HG03571 (cell line): ENCODE results near the gene WEE1.

Source experiments
- ATAC-seq: cut with Tn5 transposase; IDR thresholded peaks from one replicate; pipeline ENCODE4 v1.9.1; 2021; ENCODE audit not compliant: unreplicated experiment

WEE1 gene

DNA sequence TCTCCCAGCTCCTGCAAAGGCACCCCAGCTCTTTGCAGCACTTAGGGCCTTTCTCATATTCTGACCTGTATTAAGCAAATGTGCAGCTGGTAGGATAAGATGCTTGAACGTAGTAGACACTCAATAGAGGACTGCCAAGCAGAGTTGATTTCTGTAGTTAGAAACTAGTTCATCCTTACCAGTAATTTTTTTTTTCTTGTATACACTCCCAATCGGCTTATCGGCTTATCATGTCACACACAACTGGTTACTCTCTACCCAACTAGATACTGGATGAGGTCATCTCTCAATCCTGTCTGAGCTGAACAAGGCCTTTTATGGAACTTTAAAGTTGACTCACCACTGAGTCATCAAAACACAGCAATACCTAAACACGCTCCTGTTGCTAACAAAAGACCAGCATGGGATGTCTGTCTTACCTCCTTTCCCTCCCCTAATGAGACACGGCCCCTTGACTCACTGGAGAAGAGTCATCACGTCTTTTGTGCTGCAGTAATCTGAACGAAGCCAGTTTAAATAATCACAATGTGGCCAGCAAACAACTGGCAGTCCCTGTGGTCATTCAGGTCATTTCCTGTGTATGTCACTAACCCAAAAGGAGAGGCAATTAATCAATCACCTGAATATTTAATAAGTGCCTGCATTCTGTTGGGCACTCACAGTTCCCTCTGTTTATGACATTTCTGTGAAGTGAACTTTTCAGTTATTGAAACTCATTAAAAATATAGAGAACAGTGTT lies 7.5 kb upstream of the WEE1 start:
- ATAC-seq = peak; percentile 84

DNA sequence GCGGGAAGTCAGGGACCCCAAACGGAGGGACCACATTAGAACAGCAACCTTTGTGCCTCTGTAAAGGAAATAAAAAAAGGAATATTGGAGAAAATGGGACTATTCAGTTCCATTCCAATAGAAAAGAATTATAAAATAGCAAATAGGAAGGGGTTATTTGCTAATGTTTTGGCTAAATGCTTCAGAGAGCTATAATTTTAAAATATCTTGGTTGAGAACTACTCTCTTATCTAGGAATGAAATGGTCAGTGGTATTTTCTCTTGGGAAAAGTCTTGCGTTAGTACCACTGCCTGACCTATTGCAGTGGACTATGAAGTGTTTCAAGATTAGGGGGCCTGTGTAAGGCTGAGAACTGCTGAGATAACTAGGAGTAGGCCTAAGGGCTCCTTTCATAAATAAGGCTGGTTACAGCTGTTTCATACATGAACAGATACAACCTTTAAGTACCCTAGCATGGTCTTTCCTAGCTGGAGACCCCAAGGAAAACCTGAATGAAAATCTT lies 6.9 kb upstream of the WEE1 start:
- no peak for ATAC-seq

DNA sequence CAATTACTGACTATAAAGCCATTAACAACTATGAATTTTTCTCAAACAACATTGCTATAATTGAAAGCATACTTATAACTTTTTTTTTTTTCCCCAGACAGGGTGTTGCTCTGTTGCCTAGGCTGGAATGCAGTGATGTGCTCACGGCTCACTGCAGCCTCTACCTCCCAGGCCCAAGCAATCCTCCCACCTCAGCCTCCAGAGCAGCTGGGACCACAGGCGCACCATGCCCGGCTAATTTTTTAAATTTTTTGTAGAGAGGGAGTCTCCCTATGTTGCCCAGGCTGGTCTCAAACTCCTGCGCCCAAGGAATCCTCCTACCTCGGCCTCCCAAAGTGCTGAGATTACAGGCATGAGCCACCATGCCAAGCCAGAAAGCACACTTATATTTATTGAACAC lies 6.1 kb upstream of the WEE1 start:
- no peak for ATAC-seq

DNA sequence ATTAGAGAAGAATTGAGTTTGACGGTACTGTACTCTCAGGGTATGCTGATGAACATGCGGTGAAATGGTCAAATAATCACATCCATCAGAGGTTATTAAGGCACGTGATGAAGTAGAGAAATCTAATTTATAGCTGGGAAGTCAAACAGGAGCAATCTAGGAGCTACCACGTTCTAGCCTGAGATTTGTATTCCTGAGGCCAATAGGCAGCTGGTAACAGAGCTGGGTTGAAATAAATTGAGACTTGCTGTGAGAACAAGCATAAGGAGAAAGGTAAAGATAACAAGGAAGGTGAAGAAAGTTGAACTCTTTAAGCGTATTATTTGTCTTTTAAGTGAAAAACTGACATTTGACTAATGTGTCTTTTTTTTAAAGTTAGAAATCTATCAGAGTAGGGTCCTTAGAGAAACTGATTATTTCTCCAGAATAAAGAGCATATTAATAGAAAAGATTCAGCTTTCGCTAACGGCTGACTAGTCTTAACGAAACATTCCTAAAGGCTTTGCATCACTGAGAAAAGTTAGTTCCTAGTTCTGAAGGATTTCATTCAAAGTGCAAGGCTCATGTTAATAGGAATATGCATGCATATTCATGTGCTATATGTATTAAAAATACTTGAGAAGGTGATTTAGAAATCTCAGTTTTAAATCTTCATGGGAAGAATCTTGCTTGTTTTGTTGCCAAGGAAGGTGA lies 5.2 kb upstream of the WEE1 start:
- ATAC-seq = no peak

DNA sequence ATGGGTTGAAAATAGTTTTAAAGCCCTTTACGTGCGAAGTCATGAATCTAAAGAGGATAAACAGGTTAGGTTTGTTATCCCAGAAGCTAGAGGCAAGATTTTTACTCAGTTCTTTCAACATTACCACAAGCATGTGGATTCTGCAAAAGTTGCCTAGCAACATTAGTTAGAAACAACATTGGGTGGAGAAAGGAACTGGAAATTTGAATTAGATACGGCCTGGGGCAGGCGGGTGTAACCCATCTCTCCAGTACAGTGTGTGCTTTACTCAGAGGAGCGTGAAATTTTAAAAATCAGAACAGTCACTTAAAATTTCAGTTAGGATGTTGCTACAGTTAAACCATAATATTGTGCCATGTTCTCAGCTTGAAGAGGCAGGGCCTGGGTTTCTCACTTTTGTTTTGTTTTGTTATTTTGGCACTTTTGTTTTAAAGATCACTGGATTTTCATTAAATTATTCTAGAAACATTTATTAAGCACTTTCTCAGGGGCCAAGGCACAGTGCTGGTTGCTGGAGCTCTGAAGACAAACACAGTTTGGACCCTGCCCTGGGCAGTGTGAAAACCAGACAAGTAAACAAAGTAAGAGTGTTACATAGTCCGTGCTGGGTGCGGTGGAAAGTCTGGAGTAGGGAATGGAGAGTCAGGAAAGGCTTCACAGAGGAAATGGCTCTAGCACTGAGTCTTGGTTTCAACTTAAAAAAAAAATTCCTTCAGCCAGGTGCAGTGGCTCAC lies 4.4 kb upstream of the WEE1 start:
- ATAC-seq = no peak

DNA sequence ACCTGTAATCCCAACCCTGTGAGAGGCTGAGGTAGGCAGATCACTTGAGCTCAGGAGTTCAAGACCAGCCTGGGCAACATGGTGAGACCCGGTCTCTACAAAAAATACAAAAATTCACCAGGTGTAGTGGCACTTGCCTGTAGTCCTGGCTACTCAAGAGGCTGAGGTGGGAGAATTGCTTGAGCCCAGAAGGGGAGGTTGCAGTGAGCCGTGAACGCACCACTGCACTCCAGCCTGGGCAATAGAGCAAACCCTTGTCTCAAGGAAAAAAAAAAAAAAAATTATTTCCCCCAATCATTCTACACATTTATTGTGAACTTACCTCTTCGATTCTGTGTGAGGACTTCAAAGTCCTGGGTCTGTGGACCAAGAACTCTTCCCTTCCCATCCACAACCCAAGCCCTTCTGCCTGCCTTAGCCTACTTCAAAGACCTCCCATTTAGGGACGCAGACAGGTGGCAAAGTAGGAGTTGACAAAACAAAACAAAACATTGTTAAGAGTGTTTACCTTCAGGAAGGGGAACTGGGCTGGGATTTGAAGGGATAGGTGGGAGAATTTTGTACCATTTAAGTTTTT lies 3.8 kb upstream of the WEE1 start:
- ATAC-seq = no peak

DNA sequence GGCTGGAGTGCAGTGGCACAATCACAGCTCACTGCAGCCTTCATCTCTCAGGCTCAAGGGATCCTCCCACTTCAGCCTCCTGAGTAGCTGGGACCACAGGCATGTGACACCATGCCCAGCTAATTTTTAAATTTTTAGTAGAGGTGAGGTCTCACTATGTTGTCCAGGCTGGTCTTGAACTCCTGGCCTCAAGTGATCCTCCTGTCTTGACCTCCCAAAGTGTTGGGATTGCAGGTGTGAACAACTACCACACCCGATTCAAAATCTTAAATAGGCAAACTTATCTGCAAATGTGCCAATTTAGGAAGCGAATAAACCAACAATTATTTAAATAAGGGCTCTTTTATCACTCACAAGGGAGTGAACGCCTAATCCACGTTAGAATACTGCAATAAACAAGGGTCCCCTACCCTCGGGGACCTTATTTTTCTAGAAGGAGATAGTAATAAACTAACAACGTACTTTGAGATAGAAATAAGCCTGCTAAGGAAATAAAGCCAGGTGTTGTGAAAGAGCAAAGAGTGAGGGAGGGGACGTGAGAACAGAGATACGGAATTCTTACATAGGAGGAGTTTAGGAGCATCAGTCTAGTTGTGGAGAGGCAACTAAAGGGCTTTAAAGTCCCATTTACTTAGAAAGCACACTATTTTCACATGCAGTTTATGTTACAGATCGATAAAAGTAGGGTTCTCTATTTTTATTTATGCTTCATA lies 3.0 kb upstream of the WEE1 start:
- ATAC-seq = no peak

DNA sequence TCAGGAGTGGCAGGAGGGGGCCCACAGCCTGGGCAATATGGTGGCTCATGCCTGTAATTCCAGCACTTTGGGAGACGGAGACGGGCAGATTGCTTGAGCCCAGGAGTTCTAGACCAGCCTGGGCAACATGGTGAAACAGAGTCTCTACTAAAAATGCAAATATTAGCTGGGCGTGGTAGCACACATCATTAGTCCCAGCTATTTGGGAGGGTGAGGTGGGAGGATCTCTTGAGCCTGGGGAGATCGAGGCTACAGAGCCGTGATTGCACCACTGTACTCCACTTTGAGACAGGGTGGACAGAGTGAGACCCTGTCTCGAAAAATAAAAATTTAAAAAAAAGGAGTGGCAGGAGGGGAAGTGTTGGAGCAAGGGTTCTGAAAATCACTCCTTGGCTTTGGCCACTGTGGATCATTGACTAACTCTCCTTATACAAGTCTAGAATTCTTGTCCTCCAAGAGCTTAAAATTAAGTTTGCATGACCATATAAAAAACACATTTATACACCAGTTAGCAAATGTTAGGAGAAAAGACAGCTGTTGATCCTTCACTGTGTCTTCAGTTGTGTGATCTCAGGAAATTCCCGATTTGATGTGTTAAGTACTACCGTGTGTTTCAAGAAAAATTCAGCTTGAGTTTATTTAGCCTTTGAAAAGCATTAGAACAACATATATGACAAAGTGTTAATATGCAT lies 2.3 kb upstream of the WEE1 start:
- ATAC-seq = no peak

DNA sequence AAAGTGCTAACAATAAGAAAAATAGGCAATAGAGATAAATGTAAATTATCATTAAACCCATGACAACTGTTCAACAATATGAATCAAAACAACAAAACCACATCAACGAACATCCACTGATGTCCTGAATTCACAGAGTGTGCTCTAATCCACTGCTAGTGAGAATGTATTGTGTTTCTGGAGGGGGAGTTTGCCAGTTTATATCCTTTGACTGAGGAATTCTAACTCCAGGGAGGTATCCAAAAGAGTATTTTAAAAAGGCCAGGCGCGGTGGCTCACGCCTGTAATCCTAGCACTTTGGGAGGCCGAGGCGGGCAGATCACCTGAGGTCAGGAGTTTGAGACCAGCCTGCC lies 1.7 kb upstream of the WEE1 start:
- ATAC-seq = no peak

DNA sequence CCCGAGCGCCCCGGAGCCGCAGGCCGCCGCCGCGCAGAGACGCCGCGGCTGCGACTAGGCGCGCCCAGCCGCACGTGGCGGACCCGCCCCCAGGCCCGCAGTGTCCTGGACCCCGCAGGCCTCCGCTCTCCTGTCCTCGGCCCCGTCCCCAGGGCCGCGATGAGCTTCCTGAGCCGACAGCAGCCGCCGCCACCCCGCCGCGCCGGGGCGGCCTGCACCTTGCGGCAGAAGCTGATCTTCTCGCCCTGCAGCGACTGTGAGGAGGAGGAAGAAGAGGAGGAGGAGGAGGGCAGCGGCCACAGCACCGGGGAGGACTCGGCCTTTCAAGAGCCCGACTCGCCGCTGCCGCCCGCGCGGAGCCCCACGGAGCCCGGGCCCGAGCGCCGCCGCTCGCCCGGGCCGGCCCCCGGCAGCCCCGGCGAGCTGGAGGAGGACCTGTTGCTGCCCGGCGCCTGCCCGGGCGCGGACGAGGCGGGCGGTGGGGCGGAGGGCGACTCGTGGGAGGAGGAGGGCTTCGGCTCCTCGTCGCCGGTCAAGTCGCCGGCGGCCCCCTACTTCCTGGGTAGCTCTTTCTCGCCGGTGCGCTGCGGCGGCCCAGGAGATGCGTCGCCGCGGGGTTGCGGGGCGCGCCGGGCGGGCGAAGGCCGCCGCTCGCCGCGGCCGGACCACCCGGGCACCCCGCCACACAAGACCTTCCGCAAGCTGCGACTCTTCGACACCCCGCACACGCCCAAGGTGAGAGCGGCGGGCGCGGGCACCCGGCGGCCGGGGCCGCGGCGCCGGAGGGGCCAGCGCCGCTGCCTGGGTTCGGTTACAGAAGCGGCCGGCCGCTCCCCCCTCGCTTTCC lies 528 bp downstream of the WEE1 start:
- ATAC-seq = no peak

DNA sequence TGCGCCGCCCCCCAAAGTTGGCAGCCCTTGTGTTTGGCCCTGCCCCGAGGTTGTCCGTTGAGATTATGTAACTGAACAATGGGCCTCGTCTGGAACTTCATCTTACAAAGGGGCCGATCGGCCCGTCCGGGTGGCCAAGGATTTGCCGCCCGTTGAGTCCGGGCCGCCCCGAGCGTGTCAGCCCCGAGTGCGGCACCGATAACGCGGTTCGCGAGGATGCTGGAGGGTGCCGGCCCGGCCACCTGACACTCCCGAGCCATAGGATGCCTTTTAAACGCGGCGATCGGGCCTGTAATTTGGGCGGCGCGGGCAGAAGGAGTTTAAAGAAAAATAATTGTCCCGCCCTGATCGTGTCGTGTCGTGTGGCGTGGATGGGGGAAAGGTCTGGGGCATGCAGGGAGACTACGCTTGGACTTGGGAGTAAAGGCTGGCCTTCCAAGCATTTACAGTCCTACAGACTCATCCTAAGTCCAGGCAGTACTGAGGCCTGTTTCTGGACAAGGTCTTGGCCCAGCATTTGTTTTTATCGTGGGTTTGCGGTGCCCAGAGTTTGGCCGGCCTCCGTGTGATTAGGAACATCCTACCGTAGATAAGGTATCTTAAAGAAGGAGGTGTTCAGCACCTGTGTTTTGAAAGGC lies 1.3 kb downstream of the WEE1 start:
- ATAC-seq = no peak

DNA sequence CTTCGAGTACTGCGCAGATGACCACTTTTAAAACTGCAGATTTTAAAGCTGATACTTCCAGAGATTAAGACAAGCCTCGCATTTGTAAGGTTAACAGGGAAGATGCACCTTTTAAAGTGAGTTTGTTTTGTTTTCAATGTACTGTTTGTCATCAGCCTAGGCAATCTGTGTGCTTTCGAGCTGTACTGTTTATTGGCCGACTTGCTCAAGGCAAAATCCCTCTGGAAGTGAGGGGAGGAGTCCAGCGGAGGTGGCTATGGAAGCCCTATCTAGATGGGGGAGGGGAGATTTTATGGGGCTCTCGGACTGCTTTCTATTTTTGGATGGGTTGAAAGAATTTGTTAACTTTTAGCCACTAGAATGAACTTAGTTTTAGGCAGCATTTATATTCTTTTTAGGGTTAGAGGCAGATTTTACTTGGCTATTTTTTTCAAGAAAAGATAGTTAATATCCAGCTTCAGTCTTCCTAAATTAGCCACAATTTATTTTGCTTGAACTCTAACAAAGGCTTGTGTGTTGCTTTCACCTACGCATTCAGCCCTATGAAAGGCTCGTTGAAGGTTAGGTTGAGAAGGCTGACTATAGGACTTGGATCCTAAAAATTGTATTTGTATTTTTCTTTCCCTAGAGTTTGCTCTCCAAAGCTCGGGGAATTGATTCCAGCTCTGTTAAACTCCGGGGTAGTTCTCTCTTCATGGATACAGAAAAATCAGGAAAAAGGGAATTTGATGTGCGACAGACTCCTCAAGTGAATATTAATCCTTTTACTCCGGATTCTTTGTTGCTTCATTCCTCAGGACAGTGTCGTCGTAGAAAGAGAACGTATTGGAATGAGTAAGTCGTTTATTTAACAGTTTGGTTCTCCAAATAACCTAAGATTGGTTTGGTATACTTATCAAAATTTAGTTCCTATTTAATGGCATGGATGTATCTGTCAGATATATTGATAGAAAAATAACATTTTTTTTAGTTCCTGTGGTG lies 2.1 kb downstream of the WEE1 start:
- ATAC-seq = no peak

DNA sequence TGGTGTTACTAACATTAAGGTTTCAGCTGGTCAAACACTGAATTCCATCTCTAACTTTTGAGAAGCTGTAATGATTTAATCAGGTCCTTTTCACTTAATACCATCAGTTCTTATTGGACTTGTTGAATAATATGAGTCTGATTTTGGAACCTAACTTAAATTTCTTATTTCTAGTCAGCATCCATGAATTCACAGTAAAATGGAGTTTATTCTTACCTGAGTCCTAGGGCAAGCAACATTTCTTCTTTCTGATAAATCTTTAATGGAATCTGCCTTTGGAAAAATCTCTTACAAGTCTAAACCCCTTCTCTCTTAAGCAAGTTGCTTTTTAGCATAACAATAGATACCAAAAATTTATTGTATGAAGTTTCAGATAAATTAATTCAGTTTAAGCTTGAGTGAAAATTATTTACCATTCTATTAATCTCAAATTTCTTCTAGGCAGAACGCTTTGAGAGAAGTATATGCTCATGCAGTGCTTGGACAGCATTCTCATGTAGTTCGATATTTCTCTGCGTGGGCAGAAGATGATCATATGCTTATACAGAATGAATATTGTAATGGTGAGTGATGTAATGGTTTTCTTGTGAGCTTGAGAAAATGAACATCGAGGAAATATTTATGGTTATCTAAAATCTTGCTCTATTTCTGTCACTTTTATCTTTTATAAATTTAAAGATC lies 3.4 kb downstream of the WEE1 start:
- no peak for ATAC-seq

DNA sequence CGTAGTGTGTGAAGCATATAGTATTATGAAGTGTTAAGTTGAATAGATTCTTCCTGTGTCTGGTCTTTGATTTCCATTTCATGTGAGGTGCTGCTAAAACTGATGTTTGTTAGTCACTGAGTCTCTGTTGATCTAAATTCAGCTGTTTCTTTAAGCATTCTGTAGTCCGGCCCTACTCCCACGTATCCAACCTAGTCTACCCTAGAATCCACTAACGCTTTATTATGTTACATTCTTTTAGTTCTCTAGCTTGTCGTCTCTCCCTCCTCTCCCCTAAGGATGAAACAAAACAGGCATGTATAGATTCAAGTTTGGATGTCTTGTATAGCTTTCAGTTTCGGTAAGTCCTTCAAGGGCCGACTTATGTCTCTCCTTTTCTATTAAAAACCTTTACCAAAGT lies 4.1 kb downstream of the WEE1 start:
- no peak for ATAC-seq

DNA sequence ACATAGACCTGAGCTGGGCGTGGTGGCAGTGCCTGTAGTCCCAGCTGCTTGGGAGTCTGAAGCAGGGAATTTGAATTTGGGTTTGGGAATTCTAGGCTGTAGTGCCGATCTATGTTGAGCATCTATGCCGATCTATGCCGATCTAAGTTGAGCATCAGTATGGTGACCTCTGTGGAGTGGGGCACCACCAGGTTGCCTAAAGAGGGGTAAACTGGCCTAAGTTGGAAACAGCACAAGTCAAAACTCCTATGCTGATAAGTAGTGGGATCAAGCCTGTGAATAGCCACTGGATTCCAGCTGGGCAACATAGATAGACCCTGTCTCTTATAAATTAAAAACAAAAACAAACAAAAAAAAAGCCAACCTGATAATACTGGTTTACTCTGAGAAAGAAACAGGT lies 7.4 kb downstream of the WEE1 start:
- ATAC-seq = no peak

DNA sequence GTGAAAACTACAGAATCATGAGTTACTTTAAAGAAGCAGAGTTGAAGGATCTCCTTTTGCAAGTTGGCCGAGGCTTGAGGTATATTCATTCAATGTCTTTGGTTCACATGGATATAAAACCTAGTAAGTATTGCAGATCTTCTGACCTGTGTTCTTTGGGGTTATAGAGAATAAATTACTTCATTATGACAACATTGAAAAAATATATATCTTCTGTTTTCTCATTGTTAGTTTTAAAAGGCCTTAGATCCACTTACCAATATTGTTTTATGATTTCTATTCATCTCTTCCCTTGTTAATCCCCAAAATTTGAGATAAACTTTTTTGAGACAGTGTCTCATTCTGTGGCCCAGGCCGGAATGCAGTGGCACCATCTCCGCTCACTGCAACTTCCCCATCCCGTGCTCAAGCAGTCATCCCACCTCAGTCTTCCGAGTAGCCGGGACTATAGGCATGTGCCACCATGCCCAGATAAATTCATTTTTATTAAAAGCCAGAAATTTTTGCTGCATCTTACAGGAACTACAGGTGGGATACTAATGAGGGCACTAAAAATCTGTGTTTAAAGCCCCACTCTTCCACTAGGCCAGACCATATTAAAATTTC lies 8.2 kb downstream of the WEE1 start:
- ATAC-seq = no peak

DNA sequence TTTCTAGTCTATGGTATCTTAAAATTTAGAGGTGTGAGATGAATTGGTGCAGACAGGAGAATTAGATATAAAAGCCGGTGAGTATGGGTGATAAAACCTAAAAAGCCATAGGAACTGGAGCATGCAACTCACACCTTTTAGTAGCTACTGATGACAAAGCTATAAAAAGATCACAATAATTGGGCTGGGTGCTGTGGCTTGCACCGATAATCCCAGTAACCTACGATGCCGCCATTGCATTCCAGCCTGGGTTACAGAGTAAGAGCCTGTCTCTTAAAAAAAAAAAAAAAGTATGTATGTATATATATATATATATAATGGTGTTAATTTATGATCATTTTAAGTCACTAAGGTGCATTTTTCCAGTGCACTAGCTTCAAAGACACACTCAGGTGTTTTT lies 17.2 kb downstream of the WEE1 start:
- no peak for ATAC-seq
